GM19397 (cell line): Measurements from ENCODE around the gene CLEC2L.
"Not testable (repeated sequence)": the region's sequence is repeated elsewhere in the genome, so short reads cannot be mapped to it uniquely, and the experiment has no call there.

ENCODE experiments used
- ATAC-seq: cut with Tn5 transposase; IDR thresholded peaks from one replicate; pipeline ENCODE4 v1.9.1; 2021; ENCODE audit warnings: mild to moderate bottlenecking, moderate library complexity; ENCODE audit not compliant: unreplicated experiment

Gene CLEC2L

GRCh38 chr7:139553991-139554700, 30.7 kb downstream of the CLEC2L start:
- ATAC-seq: not testable (repeated sequence)

DNA sequence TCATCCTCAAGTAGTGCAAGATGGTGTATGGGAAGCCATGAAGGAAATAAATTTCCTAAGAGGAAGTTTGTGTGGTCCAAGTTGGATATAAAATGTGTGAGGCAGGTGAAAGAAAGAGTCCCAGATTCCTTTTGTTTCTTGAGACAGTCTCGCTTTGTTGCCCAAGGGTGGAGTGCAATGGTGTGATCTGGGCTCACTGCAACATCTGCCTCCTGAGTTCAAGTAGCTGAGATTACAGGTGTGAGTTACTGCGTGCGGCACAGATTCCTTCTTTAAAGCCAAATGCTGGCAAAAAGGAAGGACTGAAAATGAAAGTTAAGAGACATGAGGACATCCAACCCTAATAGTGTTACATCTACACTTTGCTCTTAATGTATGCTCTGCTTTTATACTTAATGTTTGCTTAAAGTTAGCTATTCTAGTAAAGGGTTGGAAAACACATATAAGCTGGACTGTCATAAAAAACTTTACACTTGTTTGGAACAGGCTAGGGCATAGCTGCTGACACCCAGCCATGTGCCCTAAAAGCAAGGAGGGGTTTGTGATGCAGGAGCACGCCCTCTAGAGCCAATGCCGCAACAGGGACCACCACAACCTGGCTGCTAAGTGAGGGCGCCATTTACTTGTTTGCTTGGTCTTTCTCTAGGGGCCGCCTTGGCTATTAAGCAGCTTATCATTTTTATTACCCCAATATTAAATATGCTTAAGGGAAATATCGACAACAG, 34.5 kb downstream of the CLEC2L start:
- no peak for ATAC-seq

DNA sequence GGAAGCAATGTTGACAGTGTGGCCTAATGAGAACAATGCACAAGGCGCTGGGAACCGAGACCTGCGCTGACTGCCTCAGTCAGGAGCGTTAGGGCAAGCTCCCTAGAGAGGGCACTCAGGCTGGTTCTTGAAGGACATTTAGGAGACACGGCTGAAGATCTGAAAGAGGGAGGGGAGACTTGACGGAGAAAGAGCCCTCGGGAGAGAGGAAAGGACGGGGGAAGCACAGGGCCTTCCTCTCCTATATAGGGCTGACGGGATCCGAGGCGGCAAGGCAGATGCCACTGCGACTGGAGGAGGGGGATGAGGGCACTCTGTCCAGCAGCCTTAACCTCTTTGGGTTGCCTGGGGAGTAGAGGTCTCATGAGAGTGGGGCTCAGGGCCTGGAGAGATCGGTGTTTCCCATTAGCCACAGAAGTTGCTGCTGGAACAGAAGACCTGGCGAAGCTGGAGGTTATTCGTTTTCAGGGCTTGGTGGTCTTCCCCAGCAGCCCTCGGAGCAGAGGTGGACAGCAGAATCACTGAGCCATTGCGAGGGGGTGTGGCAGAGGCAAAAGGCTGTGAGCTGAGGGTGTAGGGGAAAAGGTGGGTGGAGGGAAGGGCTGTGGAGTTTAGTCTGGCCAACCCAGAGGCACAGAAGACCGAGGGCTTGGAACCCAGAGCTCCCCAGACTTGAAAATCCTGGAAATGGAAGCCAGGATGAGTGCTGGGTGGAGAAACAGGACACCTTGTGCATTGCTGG, 36.0 kb downstream of the CLEC2L start:
- ATAC-seq: no peak

GRCh38 chr7:139560199-139560598, 36.7 kb downstream of the CLEC2L start:
- no peak for ATAC-seq

- no peak for ATAC-seq
Measured at GRCh38 chr7:139560678-139561077, 37.2 kb downstream of the CLEC2L start.

DNA sequence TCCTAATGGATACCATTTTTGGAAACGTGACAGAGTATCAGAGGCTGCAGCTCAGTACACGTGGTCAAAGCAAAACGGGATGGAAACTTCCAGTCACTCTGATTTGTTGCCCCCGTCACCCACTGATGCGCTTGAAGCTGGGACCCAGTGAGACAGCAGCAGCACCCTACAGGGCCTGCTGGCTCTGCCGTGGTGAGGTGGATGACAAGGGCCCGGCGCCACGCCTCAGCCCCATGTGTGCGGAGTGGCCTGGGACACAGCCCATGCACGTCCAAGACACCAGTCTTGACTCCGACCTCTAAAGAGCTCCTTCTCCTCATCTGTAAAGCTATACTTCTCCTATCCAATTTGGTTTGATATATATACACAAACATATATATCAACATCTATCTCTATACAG, 39.0 kb downstream of the CLEC2L start:
- ATAC-seq: no peak

DNA sequence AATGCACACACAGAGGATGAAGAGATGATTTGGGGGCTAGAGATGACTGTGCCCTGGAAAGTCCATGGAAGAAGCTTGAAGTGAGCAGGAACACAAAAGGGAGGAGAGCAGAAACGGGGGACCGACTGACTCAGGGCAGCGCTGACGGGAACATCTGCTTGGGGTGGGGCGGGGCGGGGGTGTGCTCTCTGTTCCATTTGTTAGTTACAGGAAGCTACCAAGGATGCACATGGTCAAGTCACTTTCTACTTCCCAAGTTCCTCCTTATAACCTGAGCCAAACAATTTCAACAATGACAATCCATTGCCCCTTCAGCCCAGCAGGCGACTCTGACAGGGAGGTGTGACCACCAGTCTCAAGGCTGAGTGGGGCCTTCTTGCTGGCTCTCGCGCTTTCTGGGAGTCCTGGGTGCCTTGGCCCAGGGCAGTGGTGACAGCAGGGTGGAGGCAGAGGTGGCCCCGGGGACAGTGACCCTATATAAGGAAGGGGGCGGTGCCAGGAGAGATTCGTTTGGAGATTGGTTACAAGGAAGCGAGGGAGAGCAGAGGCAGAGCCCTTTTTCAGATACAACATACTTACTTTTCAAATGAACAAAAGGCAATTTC, 39.6 kb downstream of the CLEC2L start:
- no peak for ATAC-seq

DNA sequence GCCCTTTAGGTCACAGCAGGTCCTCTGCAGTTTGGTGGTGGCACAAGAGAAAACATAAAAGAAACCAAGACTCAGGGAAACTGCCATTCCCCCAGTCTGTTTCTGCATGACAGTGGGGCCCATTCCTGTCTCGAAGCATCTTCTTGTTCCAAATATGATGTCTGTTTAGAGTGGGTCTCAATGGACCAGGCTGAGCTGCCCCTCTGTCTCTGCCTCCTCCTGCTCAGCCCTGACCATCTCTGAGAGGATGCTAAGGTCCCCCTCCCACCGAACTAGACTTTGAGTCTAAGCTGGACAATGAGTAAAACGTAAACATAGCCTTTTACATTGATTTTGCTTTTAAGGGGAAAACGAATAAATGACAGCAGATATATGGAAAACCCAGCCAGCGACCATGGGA, 40.4 kb downstream of the CLEC2L start:
- no peak for ATAC-seq

- no peak for ATAC-seq
Measured at GRCh38 chr7:139566075-139566474, 42.6 kb downstream of the CLEC2L start.

DNA sequence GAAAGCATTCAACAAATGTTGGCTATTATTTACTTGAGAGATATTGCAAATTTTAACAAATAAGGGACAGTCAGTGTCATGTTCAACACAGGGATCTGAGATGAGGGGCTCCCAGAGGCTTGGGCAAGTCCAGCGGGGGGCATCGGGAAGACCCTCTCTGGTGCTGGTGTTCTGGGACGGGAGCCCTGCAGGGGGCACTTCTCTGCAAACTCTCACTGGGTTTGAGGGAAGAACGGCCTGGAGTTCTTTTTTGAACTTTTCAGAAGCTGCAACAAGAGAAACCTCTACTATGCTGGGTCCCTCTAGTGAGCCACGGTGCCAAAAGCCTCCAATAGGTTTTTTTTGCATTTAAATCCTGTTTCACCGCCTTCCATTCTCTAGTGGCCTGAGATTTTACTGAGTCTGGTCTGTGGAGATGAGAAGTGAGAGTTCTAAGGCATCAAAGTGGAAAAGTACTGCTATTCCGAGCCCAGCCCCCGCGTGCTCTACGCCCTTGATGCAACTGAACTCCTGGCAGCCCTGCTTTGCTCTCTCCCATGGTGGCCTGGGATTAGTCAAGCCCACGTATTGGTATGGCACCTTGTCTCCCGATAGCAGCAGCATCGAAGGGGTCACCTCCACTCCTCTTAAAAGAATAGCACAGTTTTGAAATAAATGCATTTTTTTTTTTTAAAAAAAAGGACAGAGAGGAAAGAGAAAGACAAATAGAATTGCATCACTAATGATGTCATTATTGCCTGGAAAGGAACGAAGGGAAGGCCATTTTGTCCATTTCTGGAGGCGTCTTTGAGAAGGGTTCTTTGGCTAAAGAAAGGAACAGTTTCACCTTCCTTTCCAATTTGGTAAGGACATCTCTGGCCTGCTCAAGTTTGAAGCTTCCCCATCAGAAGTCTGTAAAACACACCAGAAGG, 43.5 kb downstream of the CLEC2L start:
- no peak for ATAC-seq

GRCh38 chr7:139567647-139568345, 44.3 kb downstream of the CLEC2L start:
- ATAC-seq: no peak

DNA sequence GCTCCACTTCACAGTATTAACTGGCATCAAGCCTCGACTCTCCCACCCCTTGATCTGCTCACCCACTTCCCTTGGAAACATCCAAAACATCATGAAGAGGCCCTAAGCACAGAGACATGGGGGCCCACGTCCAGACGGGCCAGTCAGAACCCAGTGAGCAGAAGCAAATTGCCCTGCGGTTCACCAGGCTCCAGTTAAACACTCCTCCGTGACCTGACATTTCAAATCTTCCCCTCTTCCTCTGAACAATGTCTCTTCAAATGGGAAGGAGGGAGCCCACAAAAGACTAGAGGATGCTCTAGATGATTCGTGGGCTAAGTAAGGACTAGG, 44.8 kb downstream of the CLEC2L start:
- no peak for ATAC-seq

- ATAC-seq: no peak
Measured at GRCh38 chr7:139568813-139569490, 45.5 kb downstream of the CLEC2L start.

GRCh38 chr7:139570119-139570518, 46.6 kb downstream of the CLEC2L start:
- ATAC-seq: no peak

DNA sequence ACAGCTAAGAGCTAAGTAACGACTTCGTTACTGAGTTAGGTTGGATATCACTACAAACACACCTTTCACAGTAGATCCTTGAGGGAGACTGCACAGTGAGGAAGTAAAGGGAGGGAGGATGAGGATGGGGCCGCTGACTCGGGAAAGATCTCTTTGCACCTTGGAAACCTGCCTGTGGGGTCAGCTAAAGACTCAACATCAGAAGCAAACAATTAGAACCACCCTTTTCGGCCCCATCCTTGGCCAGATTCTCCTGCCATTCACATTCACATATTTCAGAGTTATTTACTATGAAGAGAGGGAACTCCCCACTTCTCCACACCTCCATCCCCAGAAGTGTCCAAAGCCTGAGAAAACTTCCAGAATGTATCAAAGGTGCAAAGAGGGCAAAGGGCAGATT, 47.1 kb downstream of the CLEC2L start:
- no peak for ATAC-seq

GRCh38 chr7:139571190-139571589, 47.7 kb downstream of the CLEC2L start:
- ATAC-seq: no peak

- ATAC-seq: no peak
Measured at GRCh38 chr7:139571651-139572050, 48.2 kb downstream of the CLEC2L start.

DNA sequence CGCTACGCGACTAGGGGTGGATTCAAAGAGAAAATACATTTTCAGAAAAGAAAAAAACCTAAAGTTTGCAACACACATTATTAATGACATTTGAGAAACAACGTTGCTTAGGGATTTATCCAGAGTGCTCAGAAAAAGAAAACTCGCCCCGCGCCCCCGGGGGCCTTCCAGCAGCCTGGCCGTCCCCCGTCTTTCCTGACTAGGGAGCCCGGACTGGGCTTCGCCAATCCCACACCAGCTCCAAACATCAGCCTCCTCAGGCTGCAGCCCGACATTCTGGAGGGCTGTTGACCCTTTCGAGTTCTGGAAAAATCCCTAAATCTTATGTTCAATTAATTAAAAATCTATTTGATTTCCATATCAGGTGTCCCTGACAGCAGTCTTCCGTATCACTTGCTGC, 48.6 kb downstream of the CLEC2L start:
- no peak for ATAC-seq

- no peak for ATAC-seq
Measured at GRCh38 chr7:139572704-139573385, 49.4 kb downstream of the CLEC2L start.
